A204.1 (cell line): ENCODE measurements around the gene SLC6A8.
"Not testable (repeated sequence)": the region's sequence is repeated elsewhere in the genome, so short reads cannot be mapped to it uniquely, and the experiment has no call there.

Experiments
- FAIRE-seq: peaks from 2 replicates; lab custom pipeline; 2012; peaks lifted over from hg19 to GRCh38; lab: Jason Lieb, UNC

The SLC6A8 gene

GRCh38 chrX:153731845-153732215 lies 44.1 kb downstream of the SLC6A8 start:
- FAIRE-seq: no peak

- no peak for FAIRE-seq
Observed at GRCh38 chrX:153732401-153732800, 44.7 kb downstream of the SLC6A8 start.

- no peak for FAIRE-seq
Observed at GRCh38 chrX:153733651-153734240, 46.0 kb downstream of the SLC6A8 start.

GRCh38 chrX:153734871-153735270 lies 47.1 kb downstream of the SLC6A8 start:
- no peak for FAIRE-seq

GRCh38 chrX:153735274-153735673 lies 47.5 kb downstream of the SLC6A8 start:
- FAIRE-seq: no peak

GRCh38 chrX:153736071-153736820 lies 48.5 kb downstream of the SLC6A8 start:
- FAIRE-seq: no peak

GRCh38 chrX:153736871-153737441 lies 49.2 kb downstream of the SLC6A8 start:
- no peak for FAIRE-seq

- no peak for FAIRE-seq
Observed at GRCh38 chrX:153738056-153738605, 50.4 kb downstream of the SLC6A8 start.

- no peak for FAIRE-seq
Observed at GRCh38 chrX:153739754-153740486, 52.2 kb downstream of the SLC6A8 start.

- FAIRE-seq: no peak
Observed at GRCh38 chrX:153740631-153741222, 53.0 kb downstream of the SLC6A8 start.

GRCh38 chrX:153741446-153741845 lies 53.7 kb downstream of the SLC6A8 start:
- no peak for FAIRE-seq

- not testable (repeated sequence) for FAIRE-seq
Observed at GRCh38 chrX:153742111-153742510, 54.4 kb downstream of the SLC6A8 start.

GRCh38 chrX:153742796-153743467 lies 55.2 kb downstream of the SLC6A8 start:
- not testable (repeated sequence) for FAIRE-seq

GRCh38 chrX:153743468-153744209 lies 55.9 kb downstream of the SLC6A8 start:
- not testable (repeated sequence) for FAIRE-seq

- FAIRE-seq: no peak
Observed at GRCh38 chrX:153744210-153745066, 56.7 kb downstream of the SLC6A8 start.

GRCh38 chrX:153745067-153745433 lies 57.3 kb downstream of the SLC6A8 start:
- not testable (repeated sequence) for FAIRE-seq
